Transverse colon (tissue), 4 donors: ENCODE data around the gene NFIA. TPM values are rescaled to one million over a fixed set of nuclear protein-coding genes. Genes with fewer than 3 reads are reported as not detected.

Source experiments
- DNase-seq: peaks from one replicate; pipeline ENCODE4 v3.0.0-alpha.2; 2019
- H3K27ac ChIP-seq, 4 donors: fragments of 200-600 bp; sonication (generic); 2 replicates each; pipeline ENCODE4 v1.5.1; 2016 to 2018; ENCODE audit warnings: inconsistent platforms in 4 of 4
- H3K27me3 ChIP-seq: fragments of 200-600 bp; sonication (generic); 2 replicates; pipeline ENCODE4 v1.5.1; 2017; ENCODE audit warnings: inconsistent platforms
- H3K36me3 ChIP-seq, 4 donors: fragments of 200-600 bp; sonication (generic); 2 replicates each; pipeline ENCODE4 v1.5.1; 2017 to 2019; ENCODE audit warnings: inconsistent platforms in 4 of 4
- H3K4me1 ChIP-seq, 4 donors: fragments of 200-600 bp; sonication (generic); 2 replicates each; pipeline ENCODE4 v1.5.1; 2017 to 2020; ENCODE audit warnings: inconsistent platforms in 4 of 4
- H3K4me3 ChIP-seq, 4 donors: fragments of 200-600 bp; sonication (generic); 1 replicate in 1 of 4; 2 replicates in 3 of 4; pipeline versions ENCODE4 v1.5.1 to v1.6.1; 2017 to 2019; ENCODE audit warnings: inconsistent platforms in 4 of 4
- H3K9me3 ChIP-seq, 2 donors: fragments of 200-600 bp; sonication (generic); 2 replicates each; pipeline ENCODE4 v1.5.1; 2017 to 2019; ENCODE audit warnings: inconsistent platforms in 2 of 2
- CTCF ChIP-seq, 5 experiments: fragments of 200-600 bp in 3 of 5; fragments of 450-650 bp in 2 of 5; sonication (generic) in 3 of 5; IDR thresholded peaks; 1 replicate in 2 of 5; 2 replicates in 3 of 5; pipeline ENCODE4 v1.5.1; 2016 to 2017; ENCODE audit warnings: antibody characterized with exemption in 5 of 5, inconsistent platforms in 3 of 5, mild to moderate bottlenecking in 2 of 5, moderate library complexity in 1 of 5
- EP300 ChIP-seq: sonication (generic); formaldehyde crosslinking; IDR thresholded peaks from one replicate; pipeline ENCODE4 v1.6.1; 2017; ENCODE audit warnings: antibody characterized with exemption, low read depth
- POLR2A ChIP-seq: fragments of 450-650 bp; IDR thresholded peaks from one replicate; pipeline ENCODE4 v1.6.1; 2016; ENCODE audit warnings: antibody characterized with exemption, mild to moderate bottlenecking, moderate library complexity
- POLR2AphosphoS5 ChIP-seq, 3 donors: sonication (generic); formaldehyde crosslinking; IDR thresholded peaks; one replicate each; pipeline ENCODE4 v1.6.1; 2016; ENCODE audit warnings: antibody characterized with exemption in 3 of 3
- WGBS, 2 donors: methylation state at CpG; one replicate each; pipeline ENCODE4 v1.1.5; 2018; ENCODE audit warnings: low coverage in 1 of 2; 5-methylcytosine and 5-hydroxymethylcytosine counted together
- in situ Hi-C, 4 donors: fragments of 200-750 bp; cut with MboI; loops; one replicate each; pipeline versions ENCODE4 v1.15.0 to v1.15.1; 2017; ENCODE audit warnings: low sequenced_read_pairs in 3 of 4, low pct_ligation_motif_present in 1 of 4, low pct_unique_long_range_greater_than_20kb in 1 of 4
- intact Hi-C: fragments of 100-400 bp; cut with DNase I; formaldehyde crosslinking; loops from one replicate; pipeline ENCODE4 v1.15.1; 2023; ENCODE audit warnings: low total_unique reads
- total RNA-seq, 4 donors: library from RNA; depleted of rRNA; stranded (reverse); fragments of >200 nt; gene quantifications; one replicate each; pipeline ENCODE4 v1.1.0, GENCODE V29; 2016

NFIA gene
- total RNA-seq, 4 donors from 2014 or later, result 17.3 to 37.2 (median 29.8) TPM

GRCh38 chr1:61469365-61469764 is 387.0 kb downstream of the NFIA start:
- Histone ChIP-seq H3K36me3 (no peaks in the 10 kb centered on the region), H3K27ac (no peak overlapping the region), H3K4me1 (no peaks in the 10 kb centered on the region), H3K27me3 (no peaks in the 10 kb centered on the region), H3K9me3 (no peaks in the 10 kb centered on the region), H3K4me3 (no peak overlapping the region)
- TF ChIP-seq POLR2A (no peak), EP300 (no peak), CTCF (IDR thresholded peaks at IDR 0.05) (no peak), POLR2AphosphoS5 (IDR thresholded peaks at IDR 0.05) (no peak)
- no peak for DNase-seq
- in situ Hi-C loops (loop anchor here in 1 of 4 donors (25.0 kb wide), 1 partner anchor 393 kb away; no protein-coding TSS in a partner anchor), intact Hi-C loops (no loop called here)
- 84 to 100% methylated on average over 1 of the region's 1 CpG for WGBS, 2 donors

GRCh38 chr1:61472876-61473275 is 390.5 kb downstream of the NFIA start:
- no peaks in the 10 kb centered on the region for H3K9me3 ChIP-seq
- no peak overlapping the region for H3K27ac ChIP-seq
- no peaks in the 10 kb centered on the region for H3K27me3 ChIP-seq
- in situ Hi-C loops, result loop anchor here in 1 of 4 donors (25.0 kb wide), 1 partner anchor 389 kb away; no protein-coding TSS in a partner anchor
- H3K36me3 ChIP-seq, result no peaks in the 10 kb centered on the region
- DNase-seq, result no peak
- no peak overlapping the region for H3K4me3 ChIP-seq
- no peaks in the 10 kb centered on the region for H3K4me1 ChIP-seq
- 43 to 50% methylated on average over 3 of the region's 3 CpGs for WGBS, 2 donors
- intact Hi-C loops, result no loop called here
- no peak for TF ChIP-seq EP300
- no peak for TF ChIP-seq CTCF (IDR thresholded peaks at IDR 0.05)
- TF ChIP-seq POLR2AphosphoS5 (IDR thresholded peaks at IDR 0.05), result no peak
- TF ChIP-seq POLR2A, result no peak

GRCh38 chr1:61474269-61474817 is 392.0 kb downstream of the NFIA start:
- Histone ChIP-seq H3K27ac (no peak overlapping the region), H3K9me3 (no peaks in the 10 kb centered on the region), H3K4me1 (no peaks in the 10 kb centered on the region), H3K36me3 (no peaks in the 10 kb centered on the region), H3K27me3 (no peaks in the 10 kb centered on the region), H3K4me3 (no peak overlapping the region)
- intact Hi-C loops, result no loop called here
- DNase-seq, result no peak
- TF ChIP-seq EP300 (no peak), CTCF (IDR thresholded peaks at IDR 0.05) (no peak), POLR2A (no peak), POLR2AphosphoS5 (IDR thresholded peaks at IDR 0.05) (no peak)
- in situ Hi-C loops, result loop anchor here in 1 of 4 donors (25.0 kb wide), 1 partner anchor 388 kb away; no protein-coding TSS in a partner anchor
- 71 to 80% methylated on average over 4 of the region's 4 CpGs for WGBS, 2 donors

GRCh38 chr1:61474963-61475362 is 392.6 kb downstream of the NFIA start:
- intact Hi-C loops, result no loop called here
- 84 to 86% methylated on average over 1 to 3 of the region's 3 CpGs for WGBS, 2 donors
- no peaks in the 10 kb centered on the region for H3K4me1 ChIP-seq

More at GRCh38 chr1:61474963-61475362, 392.6 kb downstream of the NFIA start:
- no peaks in the 10 kb centered on the region for H3K27me3 ChIP-seq
- no peaks in the 10 kb centered on the region for H3K36me3 ChIP-seq
- no peaks in the 10 kb centered on the region for H3K9me3 ChIP-seq
- in situ Hi-C loops, result loop anchor here in 1 of 4 donors (25.0 kb wide), 1 partner anchor 387 kb away; no protein-coding TSS in a partner anchor
- DNase-seq, result no peak
- TF ChIP-seq CTCF (IDR thresholded peaks at IDR 0.05), result no peak
- no peak for TF ChIP-seq POLR2AphosphoS5 (IDR thresholded peaks at IDR 0.05)
- TF ChIP-seq EP300, result no peak
- TF ChIP-seq POLR2A, result no peak
- no peak overlapping the region for H3K27ac ChIP-seq
- no peak overlapping the region for H3K4me3 ChIP-seq
